Hematopoietic multipotent progenitor cell treated with erythropoietin and hydrocortisone succinate and interleukin-3 and kit ligand, for 15 days (in vitro differentiated cells): ENCODE results near the gene SP2.

Source experiments
- DNase-seq: peaks from one replicate; pipeline ENCODE4 v3.0.0-alpha.2; 2015; ENCODE audit warnings: low spot score

Gene SP2

GRCh38 chr17:47895856-47896671 is at the start of gene SP2:
Gene SP2, plus strand, starts transcription at chr17:47896236. Its CDS starts 51 bp downstream, at chr17:47896287.
- DNase-seq, result peak; percentile 100

GRCh38 chr17:47846716-47847340 is 49.2 kb upstream of the SP2 start:
- DNase-seq, result no peak

- no peak for DNase-seq
Observed at GRCh38 chr17:47847341-47848197, 48.5 kb upstream of the SP2 start.

- DNase-seq, result no peak
Observed at GRCh38 chr17:47848198-47848513, 47.9 kb upstream of the SP2 start.

- DNase-seq, result no peak
Observed at GRCh38 chr17:47850373-47850691, 45.7 kb upstream of the SP2 start.

GRCh38 chr17:47850692-47851573 is 45.1 kb upstream of the SP2 start, which contains the start of gene SP6:
Gene SP6, minus strand, starts transcription at chr17:47851163. Its CDS starts 2,734 bp downstream, at chr17:47848429.
- DNase-seq, result no peak

- DNase-seq, result no peak
Observed at GRCh38 chr17:47851764-47852112, 44.3 kb upstream of the SP2 start.

- DNase-seq, result no peak
Observed at GRCh38 chr17:47852113-47852949, 43.7 kb upstream of the SP2 start.

- DNase-seq, result no peak
Observed at GRCh38 chr17:47853616-47854015, 42.4 kb upstream of the SP2 start.

- DNase-seq, result no peak
Observed at GRCh38 chr17:47855737-47856136, 40.3 kb upstream of the SP2 start.

GRCh38 chr17:47856830-47857229 is 39.2 kb upstream of the SP2 start:
- no peak for DNase-seq

GRCh38 chr17:47857551-47858455 is 38.2 kb upstream of the SP2 start:
- no peak for DNase-seq

GRCh38 chr17:47860386-47860785 is 35.6 kb upstream of the SP2 start:
- no peak for DNase-seq

GRCh38 chr17:47862621-47863440 is 33.2 kb upstream of the SP2 start:
- no peak for DNase-seq

- no peak for DNase-seq
Observed at GRCh38 chr17:47864791-47865216, 31.2 kb upstream of the SP2 start.

GRCh38 chr17:47866941-47867340 is 29.1 kb upstream of the SP2 start:
- no peak for DNase-seq

GRCh38 chr17:47867813-47868533 is 28.1 kb upstream of the SP2 start:
- no peak for DNase-seq

GRCh38 chr17:47869114-47869513 is 26.9 kb upstream of the SP2 start:
- no peak for DNase-seq
